ENCODE data around the gene AUH.
"Not testable (repeated sequence)": the region's sequence is repeated elsewhere in the genome, so short reads cannot be mapped to it uniquely, and the experiment has no call there.

Gene AUH

DNA sequence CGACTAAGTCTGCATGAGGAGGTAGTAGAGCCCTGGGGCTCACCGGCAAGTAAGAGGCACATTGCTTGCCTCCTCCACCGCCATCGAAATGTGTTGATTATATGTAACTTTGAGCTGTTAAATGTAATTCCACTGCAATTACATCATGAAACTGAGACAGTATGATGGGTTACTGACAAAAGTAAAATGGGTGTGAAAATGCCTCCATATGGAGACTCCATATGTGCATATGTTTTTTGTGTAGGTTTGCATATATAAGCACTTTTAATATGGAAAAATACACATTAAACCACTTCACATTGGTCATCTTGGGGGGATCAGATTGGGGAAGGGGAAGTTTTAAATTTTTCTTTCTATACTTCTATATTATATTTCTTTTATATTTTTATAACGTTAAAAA lies 32.1 kb upstream of the AUH start:
- ChIA-PET POLR2A (no interaction called here), CTCF (interaction anchor here (1.4 kb wide), 1 partner anchor 27 kb away, joined by 3 read pairs; no protein-coding TSS in a partner anchor)
- no peak overlapping the region for H3K4me3 ChIP-seq (ENCODE audit: low read depth, low read length)
- DNase-seq (ENCODE audit: low read depth, low spot score), result no peak
- TF ChIP-seq, protein P1, sequence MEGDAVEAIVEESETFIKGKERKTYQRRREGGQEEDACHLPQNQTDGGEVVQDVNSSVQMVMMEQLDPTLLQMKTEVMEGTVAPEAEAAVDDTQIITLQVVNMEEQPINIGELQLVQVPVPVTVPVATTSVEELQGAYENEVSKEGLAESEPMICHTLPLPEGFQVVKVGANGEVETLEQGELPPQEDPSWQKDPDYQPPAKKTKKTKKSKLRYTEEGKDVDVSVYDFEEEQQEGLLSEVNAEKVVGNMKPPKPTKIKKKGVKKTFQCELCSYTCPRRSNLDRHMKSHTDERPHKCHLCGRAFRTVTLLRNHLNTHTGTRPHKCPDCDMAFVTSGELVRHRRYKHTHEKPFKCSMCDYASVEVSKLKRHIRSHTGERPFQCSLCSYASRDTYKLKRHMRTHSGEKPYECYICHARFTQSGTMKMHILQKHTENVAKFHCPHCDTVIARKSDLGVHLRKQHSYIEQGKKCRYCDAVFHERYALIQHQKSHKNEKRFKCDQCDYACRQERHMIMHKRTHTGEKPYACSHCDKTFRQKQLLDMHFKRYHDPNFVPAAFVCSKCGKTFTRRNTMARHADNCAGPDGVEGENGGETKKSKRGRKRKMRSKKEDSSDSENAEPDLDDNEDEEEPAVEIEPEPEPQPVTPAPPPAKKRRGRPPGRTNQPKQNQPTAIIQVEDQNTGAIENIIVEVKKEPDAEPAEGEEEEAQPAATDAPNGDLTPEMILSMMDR (IDR thresholded peaks at IDR 0.05; ENCODE audit: insufficient read depth, low read length, missing control alignments), result no peak

DNA sequence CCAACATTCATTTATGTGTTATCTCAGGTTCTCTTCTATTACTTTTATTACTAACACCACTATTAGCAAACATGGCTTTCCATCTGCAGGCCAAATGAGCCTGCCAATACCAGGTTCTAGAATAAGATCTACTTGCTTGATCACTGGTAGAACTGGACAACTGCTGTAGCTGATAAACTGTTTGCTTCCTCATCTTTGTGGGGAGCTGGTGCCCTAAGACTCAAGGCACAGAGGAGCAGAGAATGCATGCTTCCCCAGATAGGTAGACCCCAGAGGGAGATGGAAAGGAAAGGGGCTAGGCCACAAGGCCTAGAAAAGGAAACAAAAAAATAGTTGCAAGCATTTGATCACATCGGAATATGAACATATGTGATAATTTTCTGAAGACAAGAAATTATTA lies 30.7 kb upstream of the AUH start:
- no peak for DNase-seq (ENCODE audit: low read depth, low spot score)
- CTCF ChIA-PET, result interaction anchor here (1.4 kb wide), 1 partner anchor 29 kb away, joined by 3 read pairs; no protein-coding TSS in a partner anchor
- POLR2A ChIA-PET, result no interaction called here
- TF ChIP-seq, protein P1 (IDR thresholded peaks at IDR 0.05; ENCODE audit: insufficient read depth, low read length, missing control alignments), result no peak
- no peak overlapping the region for H3K4me3 ChIP-seq (ENCODE audit: low read depth, low read length)

DNA sequence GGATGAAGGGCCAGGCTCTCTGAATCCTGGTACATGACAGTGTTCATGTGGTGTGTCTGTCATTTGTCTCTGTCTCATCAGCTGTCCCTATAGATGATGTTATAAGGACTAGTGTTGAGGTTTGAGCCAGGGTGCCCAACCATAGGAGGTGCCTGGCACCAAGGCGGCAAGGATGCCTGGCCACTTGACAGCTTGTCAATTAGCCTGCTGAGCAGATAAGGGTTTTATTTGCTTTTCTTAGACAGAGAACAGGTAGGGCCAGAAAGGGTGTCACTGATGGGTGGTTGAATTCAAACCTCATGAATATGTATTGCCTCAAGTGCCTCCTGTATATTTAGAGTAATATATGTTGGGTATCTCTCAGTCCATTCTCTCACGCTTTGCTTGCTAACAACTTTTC lies 30.1 kb upstream of the AUH start:
- no peak overlapping the region for H3K4me3 ChIP-seq (ENCODE audit: low read depth, low read length)
- POLR2A ChIA-PET, result no interaction called here
- CTCF ChIA-PET, result no interaction called here
- TF ChIP-seq, protein P1 (IDR thresholded peaks at IDR 0.05; ENCODE audit: insufficient read depth, low read length, missing control alignments), result no peak
- no peak for DNase-seq (ENCODE audit: low read depth, low spot score)

DNA sequence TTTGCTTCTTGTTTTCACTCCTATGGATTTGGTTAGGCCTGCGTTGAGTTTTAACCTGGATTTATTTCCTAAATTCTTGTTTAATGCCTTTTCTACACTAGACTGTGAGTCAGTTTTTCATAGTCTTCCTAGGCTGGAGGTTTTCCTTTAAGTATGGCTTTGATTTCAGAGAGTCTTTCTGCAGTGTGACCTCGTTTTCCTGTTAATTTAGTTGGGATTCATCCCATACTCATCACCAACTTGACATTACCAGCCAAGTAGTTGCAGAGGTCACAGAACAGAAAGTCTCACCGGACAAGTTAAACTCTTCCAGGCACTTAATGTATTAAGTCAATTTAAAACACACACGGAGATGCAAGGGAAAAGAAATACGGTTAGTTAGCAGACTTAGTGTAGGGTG lies 29.7 kb upstream of the AUH start:
- POLR2A ChIA-PET, result no interaction called here
- DNase-seq (ENCODE audit: low read depth, low spot score), result no peak
- CTCF ChIA-PET, result no interaction called here
- no peak overlapping the region for H3K4me3 ChIP-seq (ENCODE audit: low read depth, low read length)
- TF ChIP-seq, protein P1 (IDR thresholded peaks at IDR 0.05; ENCODE audit: insufficient read depth, low read length, missing control alignments), result no peak

DNA sequence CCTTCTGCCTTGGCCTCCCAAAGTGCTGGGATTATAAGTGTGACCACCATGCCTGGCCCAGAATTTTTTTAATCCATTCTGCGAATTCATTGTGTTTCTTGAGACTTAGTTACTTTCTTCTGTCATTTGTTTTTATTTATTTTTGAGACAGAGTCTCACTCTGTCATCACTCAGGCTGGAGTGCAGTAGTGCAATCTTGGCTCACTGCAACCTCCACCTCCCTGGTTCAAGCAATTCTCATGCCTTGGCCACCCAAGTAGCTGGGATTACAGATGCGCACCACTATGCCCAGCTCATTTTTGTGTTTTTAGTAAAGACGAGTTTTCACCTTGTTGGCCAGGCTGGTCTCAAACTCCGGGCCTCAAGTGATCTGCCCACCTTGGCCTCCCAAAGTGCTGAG lies 28.0 kb upstream of the AUH start:
- POLR2A ChIA-PET; H3K4me3 ChIP-seq (ENCODE audit: low read depth, low read length); DNase-seq (ENCODE audit: low read depth, low spot score); CTCF ChIA-PET: not testable (repeated sequence)

DNA sequence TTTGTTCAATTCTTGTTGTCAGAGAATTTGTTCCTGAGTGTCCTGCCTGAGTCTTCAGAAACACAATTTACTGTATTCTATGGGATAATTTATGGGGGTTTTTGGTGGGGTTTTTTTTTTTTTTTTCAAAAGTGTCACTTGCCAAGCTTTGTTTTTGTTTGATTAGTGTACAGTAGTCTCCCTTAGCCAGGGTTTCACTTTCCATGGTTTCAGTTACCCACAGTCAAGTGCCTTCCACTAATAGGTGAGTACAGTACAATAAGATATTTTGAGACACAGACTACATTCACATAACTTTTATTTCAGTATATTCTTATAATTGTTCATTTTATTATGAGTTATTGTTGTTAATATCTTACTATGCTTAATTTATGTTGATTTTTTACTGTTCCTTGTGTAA lies 25.0 kb upstream of the AUH start:
- H3K4me3 ChIP-seq (ENCODE audit: low read depth, low read length), result no peak overlapping the region
- TF ChIP-seq, protein P1 (IDR thresholded peaks at IDR 0.05; ENCODE audit: insufficient read depth, low read length, missing control alignments), result no peak
- ChIA-PET CTCF (no interaction called here), POLR2A (interaction anchor here (0.6 kb wide), 1 partner anchor 287 kb away, joined by 3 read pairs; no protein-coding TSS in a partner anchor)
- DNase-seq (ENCODE audit: low read depth, low spot score), result no peak

DNA sequence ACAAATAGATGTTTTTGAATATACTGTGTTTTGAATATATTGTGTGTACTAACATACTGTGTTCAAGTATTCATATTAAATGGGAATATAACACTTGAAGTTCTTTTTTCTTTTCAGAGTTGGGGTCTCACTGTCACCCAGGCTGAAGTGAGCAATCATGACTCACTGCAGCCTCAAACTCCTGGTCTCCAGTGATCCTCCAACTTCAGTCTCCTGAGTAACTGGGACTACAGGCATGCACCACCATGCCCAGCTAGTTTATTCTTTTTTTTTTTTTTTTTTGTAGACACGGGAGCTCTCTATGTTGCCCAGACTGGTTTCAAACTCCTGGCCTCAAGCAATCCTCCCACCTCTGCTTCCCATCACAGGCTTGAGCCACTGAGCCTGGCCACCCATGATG lies 23.2 kb upstream of the AUH start:
- TF ChIP-seq, protein P1 (IDR thresholded peaks at IDR 0.05; ENCODE audit: insufficient read depth, low read length, missing control alignments), result no peak
- no peak overlapping the region for H3K4me3 ChIP-seq (ENCODE audit: low read depth, low read length)
- ChIA-PET CTCF (no interaction called here), POLR2A (no interaction called here)
- no peak for DNase-seq (ENCODE audit: low read depth, low spot score)

All from AG04449 (cell line).